H9 (cell line): Measurements from ENCODE around the gene VWF. TPM values are rescaled to one million over a fixed set of nuclear protein-coding genes. Genes with fewer than 3 reads are reported as not detected.
A peak's percentile ranks its signal among the peaks of the same experiment; 100 is the strongest.

Experiments
- DNase-seq: peaks from one replicate; pipeline ENCODE4 v3.0.0-alpha.2; 2017
- H2AFZ ChIP-seq: one replicate; pipeline ENCODE4 v1.6.1; 2013; ENCODE audit warnings: mild to moderate bottlenecking, low read length, control low read depth, moderate library complexity
- H2AK5ac ChIP-seq: 2 replicates; pipeline ENCODE4 v1.6.1; 2013; ENCODE audit warnings: low read length, control low read depth, mixed read lengths; ENCODE audit not compliant: insufficient read length
- H2BK120ac ChIP-seq: one replicate; pipeline ENCODE4 v1.6.1; 2013; ENCODE audit warnings: low read depth, mild to moderate bottlenecking, low read length, control low read depth, inconsistent platforms; ENCODE audit not compliant: poor library complexity, severe bottlenecking
- H2BK12ac ChIP-seq: 2 replicates; pipeline ENCODE4 v1.6.1; 2013; ENCODE audit warnings: low read length, control low read depth, mixed read lengths, low read depth; ENCODE audit not compliant: insufficient read length
- H2BK15ac ChIP-seq: 2 replicates; pipeline ENCODE4 v1.6.1; 2013; ENCODE audit warnings: low read depth, low read length, control low read depth
- H2BK20ac ChIP-seq: one replicate; pipeline ENCODE4 v1.6.1; 2013; ENCODE audit warnings: low read depth, mild to moderate bottlenecking, low read length, control low read depth, inconsistent platforms; ENCODE audit not compliant: poor library complexity, severe bottlenecking
- H2BK5ac ChIP-seq: 2 replicates; pipeline ENCODE4 v1.6.1; 2013; ENCODE audit warnings: low read length, control low read depth, mixed read lengths; ENCODE audit not compliant: insufficient read length
- H3K14ac ChIP-seq: 2 replicates; pipeline ENCODE4 v1.6.1; 2013; ENCODE audit warnings: low read length, control low read depth; ENCODE audit not compliant: insufficient read depth
- H3K18ac ChIP-seq: 2 replicates; pipeline ENCODE4 v1.6.1; 2013; ENCODE audit warnings: low read depth, mild to moderate bottlenecking, mixed read lengths, low read length, control low read depth; ENCODE audit not compliant: insufficient read length
- H3K23ac ChIP-seq: 2 replicates; pipeline ENCODE4 v1.6.1; 2013; ENCODE audit warnings: low read length, control low read depth, mixed read lengths, low read depth; ENCODE audit not compliant: insufficient read length
- H3K23me2 ChIP-seq: 2 replicates; pipeline ENCODE4 v1.6.1; 2013; ENCODE audit warnings: low read depth, mild to moderate bottlenecking, mixed read lengths, low read length, control low read depth; ENCODE audit not compliant: insufficient read length, poor library complexity, severe bottlenecking
- H3K27ac ChIP-seq: 2 replicates; pipeline ENCODE4 v1.5.1; 2013; ENCODE audit warnings: low read length, control low read depth, mixed read lengths, low read depth; ENCODE audit not compliant: insufficient read length
- H3K27me3 ChIP-seq: 2 replicates; pipeline ENCODE4 v1.6.1; 2013; ENCODE audit warnings: low read length, control low read depth, inconsistent platforms; ENCODE audit not compliant: insufficient read depth
- H3K4ac ChIP-seq: 2 replicates; pipeline ENCODE4 v1.6.1; 2013; ENCODE audit warnings: low read depth, mild to moderate bottlenecking, control low read depth, inconsistent platforms, low read length, moderate library complexity
- H3K4me1 ChIP-seq: 2 replicates; pipeline ENCODE4 v1.6.1; 2013; ENCODE audit warnings: low read length, control low read depth, inconsistent platforms; ENCODE audit not compliant: insufficient read depth
- H3K4me2 ChIP-seq: 2 replicates; pipeline ENCODE4 v1.6.1; 2013; ENCODE audit warnings: low read length, control low read depth, mixed read lengths; ENCODE audit not compliant: insufficient read length, insufficient read depth
- H3K56ac ChIP-seq: 2 replicates; pipeline ENCODE4 v1.6.1; 2013; ENCODE audit warnings: low read depth, mild to moderate bottlenecking, mixed read lengths, low read length, control low read depth; ENCODE audit not compliant: insufficient read length
- H3K79me1 ChIP-seq: 2 replicates; pipeline ENCODE4 v1.6.1; 2013; ENCODE audit warnings: low read depth, mild to moderate bottlenecking, moderate library complexity, low read length, control low read depth, inconsistent platforms; ENCODE audit not compliant: insufficient read depth, poor library complexity, severe bottlenecking
- H3K79me2 ChIP-seq: 2 replicates; pipeline ENCODE4 v1.6.1; 2013; ENCODE audit warnings: low read length, control low read depth, inconsistent platforms; ENCODE audit not compliant: insufficient read depth
- H3K9ac ChIP-seq: 2 replicates; pipeline ENCODE4 v1.6.1; 2013; ENCODE audit warnings: low read length, control low read depth, mixed read lengths; ENCODE audit not compliant: insufficient read length; ENCODE audit errors: extremely low read depth
- H3K9me3 ChIP-seq: one replicate; pipeline ENCODE4 v1.6.1; 2013; ENCODE audit warnings: low read depth, low read length, inconsistent platforms; ENCODE audit not compliant: control insufficient read depth
- H3T11ph ChIP-seq: one replicate; pipeline ENCODE4 v1.6.1; 2013; ENCODE audit warnings: mild to moderate bottlenecking, low read length, control low read depth, inconsistent platforms
- H4K20me1 ChIP-seq: one replicate; pipeline ENCODE4 v1.6.1; 2013; ENCODE audit not compliant: control insufficient read depth, insufficient read length, insufficient read depth
- H4K5ac ChIP-seq: 2 replicates; pipeline ENCODE4 v1.6.1; 2013; ENCODE audit warnings: low read depth, mild to moderate bottlenecking, mixed read lengths, low read length, control low read depth; ENCODE audit not compliant: insufficient read length
- H4K8ac ChIP-seq: replicated peaks from 2 replicates; pipeline ENCODE4 v1.6.1; 2013; ENCODE audit warnings: low read length, control low read depth, mixed read lengths, low read depth; ENCODE audit not compliant: insufficient read length
- H4K91ac ChIP-seq: 2 replicates; pipeline ENCODE4 v1.6.1; 2013; ENCODE audit warnings: low read depth, mild to moderate bottlenecking, moderate library complexity, mixed read lengths, low read length, control low read depth; ENCODE audit not compliant: insufficient read length
- H3K27ac Mint-ChIP-seq, 3 experiments: 2 replicates in 2 of 3; 3 replicates in 1 of 3; pipeline ENCODE4 v1.8.0; 2020 to 2021; ENCODE audit warnings: mixed read lengths in 3 of 3, mild to moderate bottlenecking in 1 of 3, moderate library complexity in 1 of 3
- H3K27me3 Mint-ChIP-seq: 2 replicates; pipeline ENCODE4 v1.8.0; 2021; ENCODE audit warnings: low read depth, mild to moderate bottlenecking, moderate library complexity, mixed read lengths
- H3K36me3 Mint-ChIP-seq, 3 experiments: 2 replicates in 2 of 3; 3 replicates in 1 of 3; pipeline ENCODE4 v1.8.0; 2020 to 2021; ENCODE audit warnings: low read depth in 3 of 3, mixed read lengths in 3 of 3; ENCODE audit not compliant: insufficient read depth in 1 of 3
- H3K4me1 Mint-ChIP-seq, 2 experiments: 2 replicates each; pipeline ENCODE4 v1.8.0; 2020; ENCODE audit warnings: mixed read lengths in 2 of 2
- H3K4me3 Mint-ChIP-seq, 2 experiments: 2 replicates in 1 of 2; 3 replicates in 1 of 2; pipeline ENCODE4 v1.8.0; 2020 to 2021; ENCODE audit warnings: mild to moderate bottlenecking in 2 of 2, mixed read lengths in 2 of 2, moderate library complexity in 1 of 2
- H3K9me3 Mint-ChIP-seq, 2 experiments: 2 replicates in 1 of 2; 3 replicates in 1 of 2; pipeline ENCODE4 v1.8.0; 2020; ENCODE audit warnings: mild to moderate bottlenecking in 2 of 2, mixed read lengths in 2 of 2, moderate library complexity in 1 of 2
- WGBS: extraction: QIAGEN DNeasy Blood & Tissue Kit; methylation state at CpG from one replicate; pipeline ENCODE4 v1.1.7; 2013; ENCODE audit warnings: missing lambda C conversion rate, low lambda C conversion rate, mixed read lengths; ENCODE audit not compliant: insufficient read length; ENCODE audit errors: extremely low coverage; 5-methylcytosine and 5-hydroxymethylcytosine counted together
- total RNA-seq: library from RNA; stranded (reverse); gene quantifications from 2 replicates; pipeline ENCODE4 v1.2.1, GENCODE V29; 2021
- TF ChIP-seq, protein P1 (sequence below): fragments of 200-600 bp; sonication (generic); conservative IDR thresholded peaks from 3 replicates; pipeline ENCODE4 v1.8.0; 2021; ENCODE audit warnings: antibody characterized with exemption, mild to moderate bottlenecking

Gene VWF
- total RNA-seq, 1 experiment from 2014 or later = 0.17 TPM

DNA sequence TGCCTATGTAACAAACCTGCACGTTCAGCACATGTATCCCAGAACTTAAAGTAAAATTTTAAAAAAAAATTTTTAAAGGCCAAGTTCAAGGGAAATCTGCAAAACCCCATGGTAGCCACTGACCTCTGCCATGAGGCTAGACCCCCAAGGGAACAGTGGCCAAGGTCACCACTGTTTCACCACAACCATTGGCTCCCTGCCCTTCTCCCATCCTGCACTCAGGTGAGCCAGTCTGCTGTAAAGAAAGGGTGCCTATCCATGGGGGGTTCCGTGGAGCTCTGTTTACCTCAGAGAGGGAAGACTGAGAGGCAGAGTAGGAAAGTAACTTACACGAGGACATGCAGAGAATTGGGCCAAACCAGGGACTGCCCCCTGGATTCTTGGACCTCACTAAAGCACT lies 38.6 kb downstream of the VWF start:
- Mint-ChIP-seq H3K27ac (0 out of 7 replicates have a peak overlapping the region, but pooled peaks of 1 of the 3 experiments have one; percentile 5), H3K27me3 (peaks cover 10% of the 10 kb centered on the region), H3K4me1 (peaks cover 48 to 60% of the 10 kb centered on the region in 2 experiments), H3K36me3 (no peaks in the 10 kb centered on the region), H3K4me3 (no peak overlapping the region), H3K9me3 (no peaks in the 10 kb centered on the region)
- Histone ChIP-seq H2BK120ac (no peak overlapping the region), H3K23ac (no peak overlapping the region), H3K56ac (no peak overlapping the region), H3K9me3 (no peaks in the 10 kb centered on the region), H3K27ac (no peak overlapping the region), H3K4me2 (no peak overlapping the region), H3K14ac (no peak overlapping the region), H2BK20ac (no peak overlapping the region), H2BK15ac (0 out of 2 replicates have a peak overlapping the region, but pooled peaks have one; percentile 82), H4K8ac (no peak overlapping the region), H2AFZ (no peak overlapping the region), H4K20me1 (no peaks in the 10 kb centered on the region), H3T11ph (no peak overlapping the region), H3K4ac (no peak overlapping the region), H3K23me2 (peaks cover 3% of the 10 kb centered on the region), H3K4me1 (peaks cover 18% of the 10 kb centered on the region), H4K5ac (no peak overlapping the region), H2AK5ac (no peak overlapping the region), H3K9ac (no peak overlapping the region), H3K18ac (peak overlapping the region; percentile 82), H3K79me1 (no peaks in the 10 kb centered on the region), H3K27me3 (no peaks in the 10 kb centered on the region), H2BK5ac (no peak overlapping the region), H4K91ac (no peak overlapping the region), H2BK12ac (peak overlapping the region; percentile 58), H3K79me2 (no peaks in the 10 kb centered on the region)
- TF ChIP-seq, protein P1, sequence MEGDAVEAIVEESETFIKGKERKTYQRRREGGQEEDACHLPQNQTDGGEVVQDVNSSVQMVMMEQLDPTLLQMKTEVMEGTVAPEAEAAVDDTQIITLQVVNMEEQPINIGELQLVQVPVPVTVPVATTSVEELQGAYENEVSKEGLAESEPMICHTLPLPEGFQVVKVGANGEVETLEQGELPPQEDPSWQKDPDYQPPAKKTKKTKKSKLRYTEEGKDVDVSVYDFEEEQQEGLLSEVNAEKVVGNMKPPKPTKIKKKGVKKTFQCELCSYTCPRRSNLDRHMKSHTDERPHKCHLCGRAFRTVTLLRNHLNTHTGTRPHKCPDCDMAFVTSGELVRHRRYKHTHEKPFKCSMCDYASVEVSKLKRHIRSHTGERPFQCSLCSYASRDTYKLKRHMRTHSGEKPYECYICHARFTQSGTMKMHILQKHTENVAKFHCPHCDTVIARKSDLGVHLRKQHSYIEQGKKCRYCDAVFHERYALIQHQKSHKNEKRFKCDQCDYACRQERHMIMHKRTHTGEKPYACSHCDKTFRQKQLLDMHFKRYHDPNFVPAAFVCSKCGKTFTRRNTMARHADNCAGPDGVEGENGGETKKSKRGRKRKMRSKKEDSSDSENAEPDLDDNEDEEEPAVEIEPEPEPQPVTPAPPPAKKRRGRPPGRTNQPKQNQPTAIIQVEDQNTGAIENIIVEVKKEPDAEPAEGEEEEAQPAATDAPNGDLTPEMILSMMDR = no peak
- WGBS = no CpG with 5 or more reads among the region's 3 CpGs
- no peak for DNase-seq
